Neural progenitor cell (in vitro differentiated cells): ENCODE data around the gene FAM117B. TPM values are rescaled to one million over a fixed set of nuclear protein-coding genes. Genes with fewer than 3 reads are reported as not detected.

Experiments
- DNase-seq: peaks from one replicate; pipeline ENCODE4 v3.0.0-alpha.2; 2016; ENCODE audit warnings: low spot score
- H2AFZ ChIP-seq: fragments of 200-600 bp; sonication (generic); replicated peaks from 2 replicates; pipeline ENCODE4 v1.6.1; 2016; ENCODE audit warnings: antibody characterized with exemption
- H3F3A ChIP-seq: fragments of 200-600 bp; sonication (generic); 2 replicates; pipeline ENCODE4 v1.6.1; 2016; ENCODE audit warnings: antibody characterized with exemption, low read depth
- H3K27ac ChIP-seq: fragments of 200-600 bp; sonication (generic); 2 replicates; pipeline ENCODE4 v1.5.1; 2016; ENCODE audit warnings: mild to moderate bottlenecking
- H3K27me3 ChIP-seq: fragments of 200-600 bp; sonication (generic); 2 replicates; pipeline ENCODE4 v1.6.1; 2016; ENCODE audit warnings: mild to moderate bottlenecking, moderate library complexity
- H3K36me3 ChIP-seq: fragments of 200-600 bp; sonication (generic); 2 replicates; pipeline ENCODE4 v1.5.1; 2016
- H3K4me1 ChIP-seq: fragments of 200-600 bp; sonication (generic); 2 replicates; pipeline ENCODE4 v1.6.1; 2016; ENCODE audit warnings: mixed run types
- H3K4me2 ChIP-seq: fragments of 200-600 bp; sonication (generic); 2 replicates; pipeline ENCODE4 v1.6.1; 2016
- H3K4me3 ChIP-seq: fragments of 200-600 bp; sonication (generic); 2 replicates; pipeline ENCODE4 v1.5.1; 2016
- H3K79me2 ChIP-seq: fragments of 200-600 bp; sonication (generic); 2 replicates; pipeline ENCODE4 v1.6.1; 2016; ENCODE audit warnings: low read depth
- H3K9ac ChIP-seq: fragments of 200-600 bp; sonication (generic); 2 replicates; pipeline ENCODE4 v1.6.1; 2016
- H3K9me3 ChIP-seq: fragments of 200-600 bp; sonication (generic); 2 replicates; pipeline ENCODE4 v1.5.1; 2016; ENCODE audit warnings: low read depth
- H4K20me1 ChIP-seq: fragments of 200-600 bp; sonication (generic); 2 replicates; pipeline ENCODE4 v1.6.1; 2016; ENCODE audit warnings: low read depth
- H3K27ac Mint-ChIP-seq: 3 replicates; pipeline ENCODE4 v1.8.0; 2021; ENCODE audit warnings: mixed read lengths
- H3K27me3 Mint-ChIP-seq: 2 replicates; pipeline ENCODE4 v1.8.0; 2022; ENCODE audit warnings: low read depth, mild to moderate bottlenecking, inconsistent platforms, moderate library complexity, mixed read lengths; ENCODE audit not compliant: insufficient read depth
- H3K36me3 Mint-ChIP-seq: 3 replicates; pipeline ENCODE4 v1.8.0; 2021; ENCODE audit warnings: mixed read lengths
- H3K4me1 Mint-ChIP-seq: 3 replicates; pipeline ENCODE4 v1.8.0; 2021; ENCODE audit warnings: mixed read lengths
- H3K4me3 Mint-ChIP-seq: 3 replicates; pipeline ENCODE4 v1.8.0; 2021; ENCODE audit warnings: mild to moderate bottlenecking, moderate library complexity, mixed read lengths
- H3K9me3 Mint-ChIP-seq: 3 replicates; pipeline ENCODE4 v1.8.0; 2020; ENCODE audit warnings: mixed read lengths
- EZH2 ChIP-seq: fragments of 200-600 bp; sonication (generic); IDR thresholded peaks from 2 replicates; pipeline ENCODE4 v1.6.1; 2017; ENCODE audit warnings: antibody characterized with exemption, mild to moderate bottlenecking, moderate library complexity
- EZH2phosphoT487 ChIP-seq: fragments of 200-600 bp; sonication (generic); IDR thresholded peaks from 2 replicates; pipeline ENCODE4 v1.6.1; 2017; ENCODE audit warnings: antibody characterized with exemption
- total RNA-seq: library from RNA; depleted of rRNA; stranded (reverse); fragments of >200 nt; gene quantifications from 2 replicates; pipeline ENCODE4 v1.2.3, GENCODE V29; 2015; ENCODE audit warnings: low replicate concordance
- TF ChIP-seq, protein P1 (sequence below): fragments of 200-600 bp; sonication (generic); IDR thresholded peaks from 2 replicates; pipeline ENCODE4 v1.5.1; 2017; ENCODE audit warnings: antibody characterized with exemption, mild to moderate bottlenecking

Gene FAM117B
- total RNA-seq, 1 donor from 2014 or later: 17.5 TPM

DNA sequence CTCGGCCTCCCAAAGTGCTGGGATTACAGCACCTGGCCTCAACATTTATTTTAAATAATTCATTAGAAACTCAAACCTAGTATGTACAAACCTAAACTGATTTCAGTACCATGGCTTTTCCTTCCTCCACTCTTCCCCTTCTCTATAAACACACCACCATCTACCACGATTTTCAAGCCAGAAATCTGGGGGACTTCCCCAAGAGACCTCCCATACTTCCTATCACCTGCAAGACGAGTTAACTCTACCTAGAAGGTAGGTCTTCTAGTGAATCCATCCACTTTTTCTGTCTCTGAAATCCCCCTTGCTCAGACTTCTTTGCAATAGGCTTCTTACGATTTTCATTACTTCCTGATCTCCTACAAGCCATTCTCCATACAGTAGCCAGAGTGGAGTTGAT is 7.7 kb upstream of the FAM117B start:
- H3K36me3 ChIP-seq: no peaks in the 10 kb centered on the region
- H3K27ac Mint-ChIP-seq: no peak overlapping the region
- DNase-seq: no peak
- H3K9me3 ChIP-seq: no peaks in the 10 kb centered on the region
- H2AFZ ChIP-seq: no peak overlapping the region
- H3K4me1 ChIP-seq: no peaks in the 10 kb centered on the region
- TF ChIP-seq, protein P1, sequence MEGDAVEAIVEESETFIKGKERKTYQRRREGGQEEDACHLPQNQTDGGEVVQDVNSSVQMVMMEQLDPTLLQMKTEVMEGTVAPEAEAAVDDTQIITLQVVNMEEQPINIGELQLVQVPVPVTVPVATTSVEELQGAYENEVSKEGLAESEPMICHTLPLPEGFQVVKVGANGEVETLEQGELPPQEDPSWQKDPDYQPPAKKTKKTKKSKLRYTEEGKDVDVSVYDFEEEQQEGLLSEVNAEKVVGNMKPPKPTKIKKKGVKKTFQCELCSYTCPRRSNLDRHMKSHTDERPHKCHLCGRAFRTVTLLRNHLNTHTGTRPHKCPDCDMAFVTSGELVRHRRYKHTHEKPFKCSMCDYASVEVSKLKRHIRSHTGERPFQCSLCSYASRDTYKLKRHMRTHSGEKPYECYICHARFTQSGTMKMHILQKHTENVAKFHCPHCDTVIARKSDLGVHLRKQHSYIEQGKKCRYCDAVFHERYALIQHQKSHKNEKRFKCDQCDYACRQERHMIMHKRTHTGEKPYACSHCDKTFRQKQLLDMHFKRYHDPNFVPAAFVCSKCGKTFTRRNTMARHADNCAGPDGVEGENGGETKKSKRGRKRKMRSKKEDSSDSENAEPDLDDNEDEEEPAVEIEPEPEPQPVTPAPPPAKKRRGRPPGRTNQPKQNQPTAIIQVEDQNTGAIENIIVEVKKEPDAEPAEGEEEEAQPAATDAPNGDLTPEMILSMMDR: no peak
- no peak for TF ChIP-seq EZH2phosphoT487
- TF ChIP-seq EZH2: no peak
- no peaks in the 10 kb centered on the region for H3K9me3 Mint-ChIP-seq
- H4K20me1 ChIP-seq: no peaks in the 10 kb centered on the region
- no peaks in the 10 kb centered on the region for H3K4me1 Mint-ChIP-seq
- H3K79me2 ChIP-seq: no peaks in the 10 kb centered on the region
- no peak overlapping the region for H3K4me3 ChIP-seq
- no peak overlapping the region for H3K9ac ChIP-seq
- no peaks in the 10 kb centered on the region for H3K27me3 Mint-ChIP-seq
- no peaks in the 10 kb centered on the region for H3K27me3 ChIP-seq
- no peak overlapping the region for H3K4me2 ChIP-seq
- H3K36me3 Mint-ChIP-seq: no peaks in the 10 kb centered on the region
- H3K4me3 Mint-ChIP-seq: no peak overlapping the region
- H3K27ac ChIP-seq: no peak overlapping the region
- no peaks in the 10 kb centered on the region for H3F3A ChIP-seq

DNA sequence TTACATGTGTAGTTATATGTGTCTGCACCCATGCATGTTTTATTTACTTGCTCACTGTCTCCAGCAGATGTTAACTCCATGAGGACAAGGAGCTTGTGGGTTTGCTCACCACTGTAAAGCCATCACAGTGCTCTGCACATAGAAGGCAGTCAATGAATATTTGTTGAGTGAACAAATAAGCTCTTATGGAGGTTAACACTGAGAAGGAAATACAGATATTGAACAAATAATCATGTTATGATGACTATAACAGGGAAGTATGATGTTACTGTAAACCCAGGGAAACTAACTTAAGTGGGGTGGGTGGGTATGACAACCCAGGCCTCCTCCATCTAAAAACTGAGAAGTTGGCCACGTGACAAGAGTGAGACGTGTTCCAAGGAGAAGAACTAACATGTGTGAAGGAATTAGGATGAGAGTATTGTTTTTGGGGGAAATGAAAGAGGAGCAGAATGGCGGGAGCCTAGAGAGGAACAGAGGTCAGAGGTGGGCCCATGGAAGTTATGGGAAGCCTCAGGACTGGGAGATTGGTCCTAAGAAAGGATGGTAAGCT is 6.0 kb upstream of the FAM117B start:
- no peaks in the 10 kb centered on the region for H3K27me3 Mint-ChIP-seq
- no peaks in the 10 kb centered on the region for H3K4me1 ChIP-seq
- no peak overlapping the region for H3K4me3 Mint-ChIP-seq
- DNase-seq: no peak
- no peaks in the 10 kb centered on the region for H3F3A ChIP-seq
- H3K36me3 Mint-ChIP-seq: no peaks in the 10 kb centered on the region
- H3K27ac ChIP-seq: no peak overlapping the region
- H3K4me3 ChIP-seq: no peak overlapping the region
- H3K27ac Mint-ChIP-seq: no peak overlapping the region
- peaks cover 1% of the 10 kb centered on the region for H3K79me2 ChIP-seq
- no peaks in the 10 kb centered on the region for H3K9me3 Mint-ChIP-seq
- no peak overlapping the region for H2AFZ ChIP-seq
- no peaks in the 10 kb centered on the region for H3K9me3 ChIP-seq
- H3K9ac ChIP-seq: no peak overlapping the region
- no peaks in the 10 kb centered on the region for H4K20me1 ChIP-seq
- H3K27me3 ChIP-seq: no peaks in the 10 kb centered on the region
- H3K4me2 ChIP-seq: no peak overlapping the region
- TF ChIP-seq EZH2phosphoT487 (no peak), EZH2 (no peak)
- TF ChIP-seq, protein P1: no peak
- peaks cover 3% of the 10 kb centered on the region for H3K4me1 Mint-ChIP-seq
- H3K36me3 ChIP-seq: no peaks in the 10 kb centered on the region

DNA sequence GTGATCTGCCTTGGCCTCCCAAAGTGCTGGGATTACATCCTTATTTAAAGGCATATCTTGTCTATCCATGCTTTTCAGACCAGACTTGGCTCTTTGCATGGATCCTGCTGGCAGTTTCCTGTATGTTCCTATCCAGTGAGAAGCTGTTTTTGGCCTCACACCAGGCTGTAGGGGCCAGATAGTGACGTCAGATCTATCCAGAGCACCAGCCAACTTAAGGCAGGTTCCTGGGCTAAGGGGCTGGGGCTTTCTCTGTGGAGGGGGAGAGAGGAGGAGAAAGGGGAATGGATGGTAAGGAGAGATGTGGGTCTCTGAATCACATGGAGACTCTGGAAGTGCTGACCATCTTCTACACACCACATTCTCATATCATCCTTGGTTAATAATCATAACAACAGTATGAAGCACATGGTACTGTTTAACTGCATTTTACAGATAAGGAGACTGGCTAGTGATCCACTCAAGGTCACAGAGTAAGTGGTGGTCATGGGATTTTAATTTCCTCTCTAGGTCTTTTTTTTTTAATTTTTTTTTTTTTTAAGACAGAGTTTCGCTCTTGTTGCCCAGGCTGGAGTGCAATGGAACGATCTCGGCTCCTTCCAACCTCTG is 2.0 kb upstream of the FAM117B start:
- Histone ChIP-seq H3F3A (no peaks in the 10 kb centered on the region), H3K9ac (no peak overlapping the region), H4K20me1 (peaks cover 19% of the 10 kb centered on the region), H3K4me3 (no peak overlapping the region), H2AFZ (no peak overlapping the region), H3K36me3 (no peaks in the 10 kb centered on the region), H3K9me3 (no peaks in the 10 kb centered on the region), H3K27me3 (no peaks in the 10 kb centered on the region), H3K4me1 (peaks cover 11% of the 10 kb centered on the region), H3K27ac (no peak overlapping the region), H3K79me2 (peaks cover 34% of the 10 kb centered on the region), H3K4me2 (no peak overlapping the region)
- H3K27ac Mint-ChIP-seq: no peak overlapping the region
- no peak overlapping the region for H3K4me3 Mint-ChIP-seq
- H3K9me3 Mint-ChIP-seq: peaks cover 3% of the 10 kb centered on the region
- TF ChIP-seq EZH2phosphoT487 (no peak), EZH2 (no peak)
- TF ChIP-seq, protein P1: no peak
- H3K27me3 Mint-ChIP-seq: peaks cover 6% of the 10 kb centered on the region
- no peak for DNase-seq
- peaks cover 9% of the 10 kb centered on the region for H3K36me3 Mint-ChIP-seq
- H3K4me1 Mint-ChIP-seq: peaks cover 22% of the 10 kb centered on the region
